Activated CD4-positive, alpha-beta T cell treated with anti-CD3 and anti-CD28 coated beads for 4 hours (primary cell): ENCODE measurements around the gene AGFG1.
"Not testable (repeated sequence)": the region's sequence is repeated elsewhere in the genome, so short reads cannot be mapped to it uniquely, and the experiment has no call there.

ENCODE experiments used
- DNase-seq, 2 donors: peaks; one replicate each; pipeline ENCODE4 v3.0.0-alpha.2; 2020

The AGFG1 gene

DNA sequence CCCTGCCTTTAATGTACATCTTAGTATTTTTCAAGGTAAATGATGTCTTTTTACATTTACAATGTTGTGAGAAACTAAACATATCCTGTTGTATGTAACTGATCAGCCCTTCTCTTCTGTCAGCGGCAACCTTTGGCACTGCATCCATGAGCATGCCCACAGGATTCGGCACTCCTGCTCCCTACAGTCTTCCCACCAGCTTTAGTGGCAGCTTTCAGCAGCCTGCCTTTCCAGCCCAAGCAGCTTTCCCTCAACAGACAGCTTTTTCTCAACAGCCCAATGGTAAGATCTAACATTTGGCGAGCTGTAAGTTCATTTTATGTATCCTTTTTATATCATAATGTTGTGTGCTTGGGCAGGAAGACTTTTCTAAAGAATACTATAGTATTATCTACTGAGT, 79.9 kb downstream of the AGFG1 start:
- DNase-seq: no peak

DNA sequence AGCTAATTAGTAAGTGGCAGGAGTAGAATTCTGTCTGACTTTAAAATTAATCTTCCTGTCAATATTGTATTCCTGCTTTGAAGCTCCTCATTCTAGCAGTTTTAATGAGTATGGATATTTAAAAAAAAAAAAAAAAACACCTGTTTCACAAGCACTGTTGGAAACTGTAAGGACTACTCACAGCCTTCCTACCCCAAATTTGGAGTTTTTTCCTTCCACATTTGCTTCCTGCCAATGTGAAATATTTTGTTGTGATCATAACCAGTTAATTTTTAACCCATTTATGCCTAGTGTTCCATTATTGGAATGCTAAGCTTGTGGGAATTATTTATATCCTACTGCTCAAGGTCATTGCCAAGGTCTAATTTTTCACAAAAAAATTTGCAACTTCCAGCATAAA, 90.6 kb downstream of the AGFG1 start:
- DNase-seq: no peak

DNA sequence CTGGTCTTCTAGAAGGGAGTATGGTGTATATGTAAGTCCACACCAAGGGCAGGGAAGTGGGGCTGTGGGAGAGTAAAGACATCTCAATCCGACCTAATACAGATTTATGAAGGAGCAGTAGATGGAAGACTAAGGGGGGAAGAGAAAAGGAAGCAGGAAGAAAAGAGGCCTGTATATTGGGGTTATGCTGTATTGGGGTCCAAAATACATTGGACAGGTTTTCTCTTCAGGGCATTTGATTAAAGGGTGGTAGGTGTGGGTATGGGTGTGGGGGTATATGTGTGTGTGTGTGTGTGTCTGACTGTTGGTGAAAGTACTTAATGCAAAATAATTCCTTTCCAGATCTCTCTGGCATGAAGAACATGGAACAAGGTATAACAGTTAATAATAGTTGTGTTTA, 93.1 kb downstream of the AGFG1 start:
- no peak for DNase-seq

DNA sequence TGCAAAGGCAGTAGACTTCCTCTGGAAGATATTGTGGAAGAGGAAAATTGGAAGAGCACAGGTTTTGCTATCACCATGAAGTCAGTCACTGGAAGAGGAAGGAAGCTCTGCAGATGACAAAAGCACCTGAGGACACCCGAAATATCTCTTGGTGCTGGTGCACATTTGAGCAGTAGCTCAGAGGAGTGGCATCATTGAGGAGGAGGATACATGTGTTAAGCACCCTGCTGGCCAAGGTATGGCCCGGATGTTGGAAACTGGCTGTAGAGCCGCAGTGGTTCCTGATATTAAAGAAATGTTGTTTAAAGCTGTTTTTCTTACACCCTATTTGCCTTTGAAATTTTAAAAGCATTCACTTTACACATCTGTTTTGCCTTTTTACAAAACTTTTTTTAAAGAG, 94.1 kb downstream of the AGFG1 start:
- no peak for DNase-seq

DNA sequence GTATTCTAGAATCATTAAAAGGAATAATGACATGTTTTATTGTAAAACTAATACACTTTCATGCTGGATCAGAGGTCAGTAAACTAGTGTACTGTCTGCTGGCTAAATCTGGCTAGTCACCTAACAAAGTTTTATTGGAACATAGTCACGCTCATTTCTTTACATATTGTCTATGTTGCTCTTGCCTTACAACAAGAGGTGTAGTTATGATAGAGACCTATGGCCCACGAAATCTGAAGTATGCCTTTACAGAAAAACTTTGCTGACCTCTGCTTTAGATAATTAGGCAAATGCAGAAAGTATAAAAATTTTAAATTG, 96.9 kb downstream of the AGFG1 start:
- no peak for DNase-seq

DNA sequence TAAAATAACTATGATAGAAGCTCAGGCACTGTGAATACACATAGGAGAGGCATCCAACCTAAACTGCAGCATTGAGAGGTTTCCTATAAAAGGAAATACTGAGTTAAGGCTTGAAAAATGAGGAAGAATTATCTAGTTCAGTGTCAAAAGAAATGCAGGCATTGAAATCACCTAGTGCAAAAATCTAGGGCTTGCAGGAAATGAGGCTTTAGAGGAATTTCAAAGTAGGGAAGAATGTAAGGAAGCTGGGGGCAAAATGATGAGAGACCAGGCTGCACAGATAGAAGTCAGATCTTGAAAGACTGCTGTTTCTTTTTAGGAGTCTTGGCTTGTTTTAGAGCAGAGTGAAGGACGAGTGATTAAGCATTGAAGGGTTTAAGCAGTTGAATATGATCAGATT, 98.7 kb downstream of the AGFG1 start:
- DNase-seq: no peak

DNA sequence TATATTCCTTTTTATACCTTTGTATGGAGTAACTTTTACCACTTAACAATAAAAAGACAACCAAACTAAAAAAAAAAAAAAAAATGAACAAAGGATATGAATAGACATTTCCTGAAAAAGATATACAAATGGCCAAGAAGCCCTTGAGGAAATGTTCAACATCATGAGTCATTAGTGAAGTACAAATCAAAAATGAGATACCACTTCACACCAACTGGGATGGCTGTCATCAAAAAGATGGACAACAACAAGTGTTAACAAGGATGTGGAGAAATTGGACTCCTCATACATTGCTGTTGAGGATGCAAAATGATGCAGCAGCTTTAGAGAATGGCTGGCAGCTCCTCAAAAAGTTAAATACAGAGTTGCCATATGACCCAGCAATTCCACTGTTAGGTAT, 104.2 kb downstream of the AGFG1 start:
- DNase-seq: no peak

DNA sequence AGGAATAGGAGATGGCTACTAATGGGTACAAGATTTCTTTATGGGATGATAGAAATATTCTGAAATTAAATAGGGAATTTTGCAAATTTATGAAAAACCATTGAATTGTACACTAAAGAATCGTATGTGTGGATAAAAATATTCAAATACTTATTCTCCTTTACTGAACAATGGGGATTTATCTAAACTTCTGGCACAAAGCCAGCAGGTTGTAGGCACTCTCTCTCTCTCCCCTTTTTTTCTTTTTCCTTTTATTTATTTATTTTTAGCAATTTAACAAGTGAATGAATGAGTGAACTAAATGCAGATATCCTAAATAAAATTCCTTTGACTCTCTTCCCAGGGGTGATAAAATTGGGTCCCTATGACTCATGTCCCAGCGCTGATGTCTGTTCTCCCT, 104.9 kb downstream of the AGFG1 start:
- no peak for DNase-seq

DNA sequence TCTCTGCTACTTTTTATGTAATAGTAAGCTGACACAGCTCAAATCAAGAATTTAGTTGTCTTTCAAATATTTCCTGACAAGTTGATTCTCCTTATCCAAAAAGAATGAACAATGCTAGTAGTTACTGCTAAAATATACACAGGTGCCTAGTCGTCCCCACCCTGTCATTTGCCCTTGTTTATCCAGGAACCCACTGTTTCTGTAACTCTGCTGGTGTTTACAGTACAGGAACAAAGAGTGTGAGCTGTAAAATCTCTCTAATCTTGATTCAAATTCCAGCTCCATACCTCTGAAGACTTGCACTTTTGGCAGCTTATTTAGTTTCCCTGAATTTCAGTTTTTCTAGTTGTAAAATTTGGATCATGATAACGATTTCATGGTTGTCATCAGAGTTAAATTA, 105.6 kb downstream of the AGFG1 start:
- DNase-seq: no peak

DNA sequence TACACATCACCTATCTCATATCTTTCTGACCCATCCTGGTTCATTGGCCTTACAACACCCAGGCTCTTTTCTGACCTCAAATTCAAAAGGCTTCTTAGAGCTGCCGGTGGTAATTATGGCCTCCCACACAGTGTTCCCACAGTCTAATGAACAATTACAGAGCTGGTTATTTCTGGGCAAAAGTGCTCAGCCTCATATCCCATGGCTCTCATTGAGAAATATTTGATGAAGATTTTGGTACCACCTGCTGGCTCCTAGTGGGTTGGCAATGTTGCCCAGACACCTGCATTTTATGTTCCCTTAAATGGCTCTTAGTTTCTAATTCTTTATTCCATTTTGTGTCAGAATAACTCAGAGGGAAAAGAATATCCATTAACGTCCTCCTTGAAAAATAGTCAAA, 106.7 kb downstream of the AGFG1 start:
- DNase-seq: no peak

DNA sequence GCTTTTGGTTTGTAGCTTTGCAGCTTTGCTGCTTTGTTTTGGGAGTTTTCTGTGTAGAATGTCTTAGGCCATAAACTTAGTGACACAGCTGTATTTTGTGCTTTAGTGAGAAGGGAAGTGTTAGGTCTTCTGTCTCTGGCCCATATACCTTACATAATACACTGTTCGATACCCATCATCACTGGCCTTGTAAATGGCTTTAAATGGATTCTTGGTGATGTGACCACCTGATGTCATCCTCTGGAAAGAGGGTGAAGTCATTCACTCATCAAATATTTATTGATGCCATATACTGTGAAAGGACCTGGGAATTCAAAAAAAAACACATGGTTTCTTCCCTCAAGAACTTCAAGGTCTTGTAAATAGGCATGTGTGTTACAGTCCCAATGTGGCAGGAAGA, 107.8 kb downstream of the AGFG1 start:
- DNase-seq: no peak

DNA sequence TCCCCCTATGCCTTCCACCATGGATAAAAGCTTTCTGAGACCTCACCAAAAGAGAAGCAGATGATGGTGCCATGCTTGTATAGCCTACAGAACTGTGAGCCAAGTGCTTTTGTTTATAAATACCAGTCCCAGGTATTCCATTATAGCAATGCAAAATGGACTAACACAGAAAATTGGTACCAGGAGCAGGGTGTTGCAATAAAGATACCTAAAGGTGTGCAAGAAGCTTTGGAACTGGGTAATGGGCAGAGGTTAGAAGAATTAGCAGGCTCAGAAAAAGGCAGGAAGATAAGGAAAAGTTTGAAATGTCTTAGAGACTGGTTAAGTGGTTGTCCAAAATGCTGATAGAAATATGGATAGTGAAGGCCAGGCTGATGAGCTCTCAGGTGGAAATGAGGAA, 110.4 kb downstream of the AGFG1 start:
- no peak for DNase-seq

DNA sequence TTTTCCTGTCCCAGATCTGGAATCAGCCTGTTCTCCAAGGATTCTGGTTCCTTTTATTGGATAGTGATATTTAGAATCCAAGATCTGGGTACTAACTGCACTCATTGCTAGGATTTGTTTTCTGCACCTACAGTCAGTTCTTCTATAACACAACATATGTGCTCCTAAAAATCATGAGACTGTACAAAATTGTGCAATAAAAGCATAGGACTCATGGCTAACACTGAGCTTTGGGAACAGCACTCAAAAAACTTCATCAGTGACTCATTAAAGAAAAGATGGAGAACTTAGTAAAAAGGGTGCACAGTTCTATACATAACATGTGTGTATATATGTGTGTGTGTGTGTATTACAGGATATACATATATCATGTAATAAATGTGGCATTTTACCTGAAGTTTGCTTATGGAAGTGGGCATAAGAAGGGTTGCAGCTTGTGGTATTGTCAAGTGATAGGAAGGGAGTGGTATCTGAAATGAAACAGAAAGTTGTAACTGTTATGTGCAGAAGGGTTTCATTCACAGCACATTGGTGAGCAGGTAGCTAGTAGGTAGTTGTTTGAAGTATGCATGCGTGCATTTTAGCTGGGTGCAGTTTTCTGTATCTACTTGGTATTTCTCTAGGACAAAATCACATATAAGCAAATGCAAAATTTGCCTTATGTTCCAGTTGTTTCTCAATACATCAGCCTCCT, 120.9 kb downstream of the AGFG1 start:
- DNase-seq: no peak

DNA sequence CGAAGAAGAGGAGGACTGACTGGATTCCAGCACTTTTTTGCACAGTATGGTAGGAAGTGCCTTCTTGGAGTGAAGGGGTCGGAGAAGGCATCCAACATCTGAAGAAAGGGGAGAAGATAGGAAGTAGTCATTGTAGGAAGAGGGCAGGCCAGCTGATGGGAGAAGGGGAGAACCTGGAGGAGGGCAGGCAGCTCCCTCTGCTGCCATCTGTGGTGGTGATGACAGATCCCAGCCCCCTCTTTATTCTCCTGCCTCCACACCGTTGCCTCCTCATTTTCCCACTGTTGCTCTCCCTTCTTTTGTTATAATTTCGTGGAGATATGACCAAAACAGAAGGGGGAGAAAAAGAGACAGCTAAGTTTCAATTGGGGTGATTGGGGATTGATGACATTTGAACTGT, 123.8 kb downstream of the AGFG1 start:
- no peak for DNase-seq

DNA sequence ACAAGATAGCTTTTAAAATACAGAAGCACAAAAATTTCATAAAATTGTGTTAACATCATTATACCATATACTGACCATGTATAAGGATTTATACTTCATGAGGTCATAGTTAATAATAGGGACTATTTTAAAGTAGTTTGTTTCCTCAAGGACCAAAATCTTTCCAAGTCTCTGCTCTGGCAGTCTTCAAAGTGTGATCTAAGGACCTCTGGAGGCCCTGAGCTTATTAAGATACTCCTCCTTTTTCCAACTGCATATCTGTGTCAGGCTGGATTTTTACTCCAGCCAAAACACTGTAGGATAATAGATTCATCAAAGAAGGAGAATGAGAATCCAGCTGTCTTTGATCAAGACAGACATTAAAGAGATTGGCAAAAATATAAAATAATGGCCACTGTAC, 125.1 kb downstream of the AGFG1 start:
- no peak for DNase-seq

DNA sequence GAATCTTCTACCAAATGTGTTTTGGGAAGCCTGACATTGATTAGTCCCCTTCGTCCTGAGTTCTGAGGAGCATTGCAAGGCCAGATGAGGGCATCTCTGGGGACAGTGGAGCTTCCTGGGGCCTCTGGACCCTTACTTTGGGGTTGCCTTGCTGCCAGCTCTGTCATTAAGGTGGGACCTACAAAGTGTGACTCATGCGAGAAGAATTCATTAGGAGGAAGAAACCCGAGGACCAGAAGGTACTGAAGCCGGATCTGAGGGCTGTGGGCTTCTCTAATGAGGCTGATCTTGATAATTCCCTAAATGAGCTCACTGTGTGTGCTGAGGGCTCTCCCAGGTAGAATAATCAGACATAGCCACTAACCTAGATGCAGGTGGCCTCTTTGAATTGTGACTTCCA, 126.0 kb downstream of the AGFG1 start:
- DNase-seq: no peak

DNA sequence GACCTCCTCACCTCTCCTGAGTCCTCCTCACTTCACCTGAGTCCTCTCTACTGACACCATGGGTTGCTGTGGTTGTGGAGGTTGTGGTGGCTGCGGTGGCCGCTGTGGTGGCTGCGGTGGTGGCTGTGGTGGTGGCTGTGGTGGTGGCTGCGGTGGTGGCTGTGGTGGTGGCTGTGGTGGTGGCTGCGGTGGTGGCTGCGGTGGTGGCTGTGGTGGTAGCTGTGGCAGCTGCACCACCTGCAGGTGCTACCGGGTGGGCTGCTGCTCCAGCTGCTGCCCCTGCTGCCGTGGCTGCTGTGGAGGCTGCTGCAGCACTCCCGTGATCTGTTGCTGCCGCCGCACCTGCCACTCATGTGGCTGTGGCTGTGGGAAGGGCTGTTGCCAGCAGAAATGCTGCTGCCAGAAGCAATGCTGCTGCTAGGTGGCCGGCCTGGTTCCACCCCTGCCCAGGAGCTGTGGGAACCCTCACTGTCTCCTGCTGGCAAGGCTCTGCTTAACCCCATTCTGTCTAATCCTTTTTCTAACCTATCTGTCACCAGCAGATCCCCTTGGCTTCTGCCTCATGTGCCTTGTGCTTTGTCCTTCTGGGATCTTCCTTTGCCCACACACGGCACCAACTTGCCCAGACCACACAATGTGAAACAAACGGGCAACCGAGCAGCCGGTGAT, 127.0 kb downstream of the AGFG1 start, which contains the start of gene SCYGR2:
TSS of gene SCYGR2 (plus strand) at position 59 of the 669 bp plus-strand sequence. CDS start at position 59, 0 bp downstream.
- DNase-seq: not testable (repeated sequence)

DNA sequence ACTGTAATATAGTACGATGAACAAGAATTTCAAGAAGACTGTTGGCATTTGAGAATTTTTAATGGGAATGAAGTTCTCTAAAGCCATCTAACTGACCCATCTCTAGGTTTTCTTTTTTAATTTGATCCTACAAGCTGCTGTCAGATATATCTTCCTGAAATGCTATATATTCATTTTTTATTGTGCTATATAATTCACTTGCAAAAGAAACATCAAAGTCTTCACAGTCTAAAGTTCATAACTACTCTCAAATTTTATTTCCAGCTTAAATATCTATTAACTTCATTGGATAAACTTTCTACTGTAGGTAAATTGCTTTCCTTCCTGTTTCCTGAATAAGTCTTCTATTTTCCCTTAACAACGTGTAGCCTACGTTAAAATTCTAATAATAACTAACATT, 130.4 kb downstream of the AGFG1 start:
- DNase-seq: no peak

DNA sequence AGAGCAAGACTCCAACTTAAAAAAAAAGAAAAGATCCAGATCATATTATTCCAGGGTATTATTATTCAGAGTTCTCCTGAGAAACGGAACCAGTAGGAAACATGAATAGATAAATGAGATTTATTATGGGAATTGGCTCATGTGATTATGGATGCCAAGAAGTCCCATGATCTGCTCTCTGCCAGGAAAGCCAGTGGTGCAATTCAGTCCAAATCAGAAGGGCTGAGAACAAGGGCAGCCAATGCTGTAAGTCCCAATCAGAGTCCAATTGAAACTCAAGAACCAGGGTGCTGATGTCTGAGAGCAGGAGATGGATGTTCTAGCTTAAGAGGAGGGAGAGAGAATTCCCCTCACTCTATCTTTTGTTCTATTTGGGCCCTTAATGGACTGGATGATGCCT, 134.5 kb downstream of the AGFG1 start:
- no peak for DNase-seq

DNA sequence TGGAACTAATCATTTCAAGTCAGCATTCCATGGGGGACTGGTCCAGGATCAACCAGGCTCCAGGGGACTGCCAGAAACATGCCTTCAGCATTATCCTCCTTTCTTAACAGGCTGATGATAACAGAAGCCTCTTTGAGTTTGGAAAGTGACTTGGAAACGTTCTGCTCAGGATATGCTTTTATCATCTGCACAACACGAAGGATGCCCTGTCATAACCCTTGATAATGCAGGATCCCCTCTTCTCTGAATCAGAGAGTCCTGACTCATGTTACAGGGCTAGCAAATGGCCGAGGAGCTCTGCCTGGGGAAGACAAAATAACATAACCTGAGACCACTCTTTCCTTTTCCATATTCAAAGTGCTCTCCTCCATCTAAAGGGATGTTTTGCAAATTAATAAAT, 136.0 kb downstream of the AGFG1 start:
- DNase-seq: no peak

DNA sequence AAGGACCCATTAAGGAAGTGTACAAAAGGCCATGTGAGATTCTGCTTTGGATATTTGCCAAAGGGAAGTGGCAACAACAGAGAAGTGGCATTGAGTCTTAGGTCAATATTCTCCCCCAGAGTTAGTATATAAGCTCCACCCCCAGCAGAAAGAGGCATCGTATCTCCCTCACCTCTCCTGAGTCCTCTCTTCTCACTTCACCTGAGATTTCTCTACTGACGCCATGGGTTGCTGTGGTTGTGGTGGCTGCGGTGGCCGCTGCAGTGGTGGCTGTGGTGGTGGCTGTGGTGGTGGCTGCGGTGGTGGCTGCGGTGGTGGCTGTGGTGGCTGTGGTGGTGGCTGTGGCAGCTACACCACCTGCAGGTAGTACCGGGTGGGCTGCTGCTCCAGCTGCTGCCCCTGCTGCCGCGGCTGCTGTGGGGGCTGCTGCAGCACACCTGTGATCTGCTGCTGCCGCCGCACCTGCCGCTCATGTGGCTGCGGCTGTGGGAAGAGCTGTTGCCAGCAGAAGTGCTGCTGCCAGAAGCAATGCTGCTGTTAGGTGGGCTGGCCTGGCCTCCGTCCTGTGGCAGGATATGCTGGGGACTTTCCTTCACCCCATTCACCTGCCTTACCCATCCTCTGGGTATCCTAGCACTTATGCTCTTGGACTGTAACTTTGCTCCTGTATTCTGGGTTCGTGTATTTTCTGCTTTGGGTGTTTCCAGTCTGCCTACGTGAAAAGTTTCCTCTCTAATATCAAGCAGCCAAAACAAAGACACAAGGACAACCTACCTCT, 136.8 kb downstream of the AGFG1 start:
- no peak for DNase-seq

DNA sequence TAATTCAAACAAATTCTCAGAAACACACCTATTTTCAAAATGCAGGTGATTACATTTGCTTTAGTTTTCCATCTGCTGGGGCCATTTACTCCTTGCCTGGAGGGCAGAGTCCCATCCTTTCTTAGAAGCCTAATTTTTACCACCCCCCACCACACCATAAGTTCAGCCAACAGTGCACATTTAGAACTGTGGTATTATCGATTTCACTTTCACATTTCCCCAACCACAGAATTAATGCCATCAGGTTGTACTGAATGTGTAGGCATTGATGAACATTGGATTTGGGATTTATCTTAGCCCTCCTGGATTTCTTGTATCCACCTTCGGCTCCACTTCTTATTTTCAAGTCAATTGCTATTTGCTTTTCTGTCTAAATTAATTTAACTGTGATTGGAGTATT, 138.2 kb downstream of the AGFG1 start:
- DNase-seq: no peak
